A549 (cell line): ENCODE data around the gene PLXNC1. TPM values are rescaled to one million over a fixed set of nuclear protein-coding genes. Genes with fewer than 3 reads are reported as not detected.

Experiments used
- ATAC-seq, 2 experiments: fragments of 200-7000 bp in 1 of 2; fragments of >200 bp in 1 of 2; cut with Nextera tagmentation in 1 of 2; cut with Tn5 transposase in 1 of 2; 3 replicates each; pipeline versions ENCODE4 v1.8.0 to v1.9.1; 2018 to 2020; ENCODE audit warnings: mild to moderate bottlenecking in 1 of 2, moderate library complexity in 1 of 2
- CTCF ChIA-PET: fragments of 300-600 bp; sonication (Branson Sonifier 250); formaldehyde crosslinking; extraction: SDS; loops from one replicate; lab custom pipeline; 2021; ENCODE audit warnings: antibody characterized with exemption, inconsistent platforms; lab: Yijun Ruan, JAX
- POLR2A ChIA-PET: fragments of 350-600 bp; formaldehyde crosslinking; extraction: SDS; loops from one replicate; lab custom pipeline; 2021; ENCODE audit warnings: antibody characterized with exemption, inconsistent platforms; lab: Yijun Ruan, JAX
- DNase-seq, 2 experiments: peaks; one replicate each; pipeline versions ENCODE4 v3.0.0 to v3.0.0-alpha.2; 2011 to 2016; ENCODE audit warnings: low read depth in 1 of 2, low spot score in 1 of 2
- FAIRE-seq: peaks from 2 replicates; lab custom pipeline; 2011; peaks lifted over from hg19 to GRCh38; lab: Jason Lieb, UNC
- H3K27ac ChIP-seq, 2 experiments: fragments of >200 bp; sonication (Bioruptor Twin); formaldehyde crosslinking; 3 replicates each; pipeline ENCODE4 v1.5.1; 2016 to 2017
- H3K4me1 ChIP-seq: fragments of >200 bp; sonication (Bioruptor Twin); formaldehyde crosslinking; 3 replicates; pipeline ENCODE4 v1.6.1; 2016
- H3K4me2 ChIP-seq: fragments of >200 bp; sonication (Bioruptor Twin); formaldehyde crosslinking; 3 replicates; pipeline ENCODE4 v1.6.1; 2016
- H3K4me3 ChIP-seq: fragments of >200 bp; sonication (Bioruptor Twin); formaldehyde crosslinking; 3 replicates; pipeline ENCODE4 v1.5.1; 2016
- H3K9me3 ChIP-seq: fragments of >200 bp; sonication (Bioruptor Twin); formaldehyde crosslinking; 3 replicates; pipeline ENCODE4 v1.6.1; 2016
- BHLHE40 ChIP-seq: IDR thresholded peaks from 2 replicates; pipeline ENCODE4 v1.6.1; 2012; ENCODE audit warnings: low read depth, low read length, inconsistent platforms
- CHD2 ChIP-seq: fragments of 150-350 bp; IDR thresholded peaks from 2 replicates; pipeline ENCODE4 v1.6.1; 2014; ENCODE audit warnings: low read length; ENCODE audit not compliant: partially characterized antibody
- CHD4 ChIP-seq: fragments of 200-600 bp; sonication (generic); IDR thresholded peaks from 2 replicates; pipeline ENCODE4 v1.6.1; 2016; ENCODE audit warnings: antibody characterized with exemption, mild to moderate bottlenecking, borderline replicate concordance
- FOSB ChIP-seq: fragments of 250-450 bp; sonication (Bioruptor Pico); IDR thresholded peaks from 2 replicates; pipeline ENCODE4 v1.5.0; 2020; ENCODE audit warnings: mild to moderate bottlenecking, moderate library complexity
- FOSL2 ChIP-seq, 2 experiments: fragments of 450-650 bp in 1 of 2; fragments of >200 bp in 1 of 2; sonication (Bioruptor Twin) in 1 of 2; formaldehyde crosslinking; IDR thresholded peaks; 2 replicates each; pipeline versions ENCODE4 v1.5.0 to v1.6.1; 2016 to 2020; ENCODE audit warnings: mild to moderate bottlenecking in 1 of 2, moderate library complexity in 1 of 2
- HDAC2 ChIP-seq: fragments of 200-600 bp; sonication (generic); IDR thresholded peaks from 2 replicates; pipeline ENCODE4 v1.6.1; 2016
- HMGXB4 ChIP-seq: fragments of 250-450 bp; sonication (Bioruptor Pico); IDR thresholded peaks from 2 replicates; pipeline ENCODE4 v1.5.0; 2021; ENCODE audit warnings: mild to moderate bottlenecking, moderate library complexity, borderline replicate concordance
- HOXA7 ChIP-seq: fragments of 250-450 bp; sonication (Bioruptor Pico); IDR thresholded peaks from 2 replicates; pipeline ENCODE4 v1.5.0; 2020; ENCODE audit warnings: mild to moderate bottlenecking, moderate library complexity
- HOXB13 ChIP-seq: fragments of 250-450 bp; sonication (Bioruptor Pico); IDR thresholded peaks from 2 replicates; pipeline ENCODE4 v1.5.0; 2020; ENCODE audit warnings: low read depth, mild to moderate bottlenecking, moderate library complexity
- KDM5A ChIP-seq: fragments of 200-600 bp; sonication (generic); IDR thresholded peaks from 2 replicates; pipeline ENCODE4 v1.6.1; 2016; ENCODE audit warnings: antibody characterized with exemption, mild to moderate bottlenecking
- MAFK ChIP-seq: fragments of 450-650 bp; IDR thresholded peaks from 2 replicates; pipeline ENCODE4 v1.6.1; 2014; ENCODE audit not compliant: partially characterized antibody
- MAZ ChIP-seq: fragments of 150-350 bp; IDR thresholded peaks from 2 replicates; pipeline ENCODE4 v1.6.1; 2014; ENCODE audit warnings: antibody characterized with exemption, low read depth, low read length, borderline replicate concordance
- NPAS2 ChIP-seq: fragments of 250-450 bp; sonication (Bioruptor Pico); IDR thresholded peaks from 2 replicates; pipeline ENCODE4 v1.8.0; 2022; ENCODE audit warnings: mild to moderate bottlenecking, moderate library complexity, borderline replicate concordance
- NR3C1 ChIP-seq: fragments of >200 bp; sonication (Bioruptor Twin); formaldehyde crosslinking; IDR thresholded peaks from 3 replicates; pipeline ENCODE4 v1.6.1; 2017
- PHF8 ChIP-seq: fragments of 200-600 bp; sonication (generic); IDR thresholded peaks from 2 replicates; pipeline ENCODE4 v1.6.1; 2016; ENCODE audit warnings: low read depth, mild to moderate bottlenecking, antibody characterized with exemption, moderate library complexity, borderline replicate concordance
- RARB ChIP-seq: fragments of 250-450 bp; sonication (Bioruptor Pico); IDR thresholded peaks from 2 replicates; pipeline ENCODE4 v1.8.0; 2021; ENCODE audit warnings: mild to moderate bottlenecking, moderate library complexity
- RCOR1 ChIP-seq: fragments of 150-350 bp; IDR thresholded peaks from 2 replicates; pipeline ENCODE4 v1.6.1; 2014; ENCODE audit warnings: antibody characterized with exemption, low read length, low read depth
- SMC3 ChIP-seq: fragments of >200 bp; sonication (Bioruptor Twin); formaldehyde crosslinking; IDR thresholded peaks from 3 replicates; pipeline ENCODE4 v1.6.1; 2018; ENCODE audit warnings: inconsistent platforms
- SREBF2 ChIP-seq: fragments of 450-650 bp; IDR thresholded peaks from 2 replicates; pipeline ENCODE4 v1.6.1; 2014; ENCODE audit warnings: mild to moderate bottlenecking, moderate library complexity
- TFCP2L1 ChIP-seq: fragments of 250-450 bp; sonication (Bioruptor Pico); IDR thresholded peaks from 2 replicates; pipeline ENCODE4 v1.5.0; 2021; ENCODE audit warnings: mild to moderate bottlenecking
- ZFP36 ChIP-seq: fragments of 450-650 bp; IDR thresholded peaks from 2 replicates; pipeline ENCODE4 v1.6.1; 2014; ENCODE audit warnings: borderline replicate concordance; ENCODE audit not compliant: partially characterized antibody
- ZSCAN20 ChIP-seq: fragments of 250-450 bp; sonication (Bioruptor Pico); IDR thresholded peaks from 2 replicates; pipeline ENCODE4 v1.8.0; 2022; ENCODE audit warnings: mild to moderate bottlenecking, moderate library complexity
- WGBS: methylation state at CpG from one replicate; pipeline ENCODE4 v1.1.6; 2017; ENCODE audit errors: missing lambda C conversion rate; 5-methylcytosine and 5-hydroxymethylcytosine counted together
- polyA plus RNA-seq, 4 experiments: library from polyadenylated mRNA; depleted of rRNA in 3 of 4; stranded (reverse); fragments of >200 nt; fragmentation: RNase III in 1 of 4; extraction: RNeasy Plus Mini Kit Qiagen cat#74134 plus additional on column Dnase treatment in 1 of 4; gene quantifications; 2 replicates in 3 of 4; 3 replicates in 1 of 4; pipeline ENCODE4 v1.2.3, GENCODE V29; 2011 to 2017
- TF ChIP-seq, protein P1 (sequence below): fragments of 250-450 bp; sonication (Bioruptor Pico); IDR thresholded peaks from 2 replicates; pipeline ENCODE4 v1.5.0; 2020; ENCODE audit warnings: low read depth, mild to moderate bottlenecking, moderate library complexity
- TF ChIP-seq, protein P2 (sequence below): fragments of >200 bp; sonication (Bioruptor Twin); formaldehyde crosslinking; IDR thresholded peaks from 3 replicates; pipeline ENCODE4 v1.6.1; 2016
- TF ChIP-seq, protein P3 (sequence below): fragments of 200-600 bp; sonication (generic); IDR thresholded peaks from 2 replicates; pipeline ENCODE4 v1.6.1; 2016; ENCODE audit warnings: antibody characterized with exemption, mild to moderate bottlenecking, moderate library complexity

Gene PLXNC1
- polyA plus RNA-seq, 2 of the 4 experiments (the other 2 are of a cell fraction): 0.12 to 0.50 TPM

- TF ChIP-seq, protein P1, sequence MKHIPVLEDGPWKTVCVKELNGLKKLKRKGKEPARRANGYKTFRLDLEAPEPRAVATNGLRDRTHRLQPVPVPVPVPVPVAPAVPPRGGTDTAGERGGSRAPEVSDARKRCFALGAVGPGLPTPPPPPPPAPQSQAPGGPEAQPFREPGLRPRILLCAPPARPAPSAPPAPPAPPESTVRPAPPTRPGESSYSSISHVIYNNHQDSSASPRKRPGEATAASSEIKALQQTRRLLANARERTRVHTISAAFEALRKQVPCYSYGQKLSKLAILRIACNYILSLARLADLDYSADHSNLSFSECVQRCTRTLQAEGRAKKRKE (CRISPR knock-in tag): no peak
Observed at GRCh38 chr12:94277426-94278000, 129.1 kb downstream of the PLXNC1 start (continued).

DNA sequence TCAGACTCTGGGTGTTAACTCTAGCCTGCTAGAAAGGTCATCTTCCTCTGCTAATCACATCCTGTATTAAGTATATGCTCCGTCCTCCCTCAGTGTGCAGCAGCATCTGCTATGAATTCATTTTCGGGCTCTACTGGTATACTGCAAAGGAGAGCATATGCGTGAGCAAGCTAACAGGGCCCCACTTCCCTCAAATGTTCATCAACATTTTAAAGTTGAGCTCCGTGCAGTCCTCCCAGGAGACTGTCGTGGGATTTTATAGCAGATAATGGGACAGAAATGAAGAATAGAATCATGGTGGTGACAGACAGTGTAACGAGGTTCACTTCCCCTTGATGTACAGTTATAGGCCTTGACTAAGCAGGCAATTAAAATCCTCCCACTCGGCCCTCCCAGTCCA, 131.7 kb downstream of the PLXNC1 start:
- CTCF ChIA-PET: no interaction called here

GRCh38 chr12:94282675-94283074, 134.3 kb downstream of the PLXNC1 start:
- POLR2A ChIA-PET: no interaction called here
- Histone ChIP-seq H3K4me3 (no peak overlapping the region), H3K4me1 (no peaks in the 10 kb centered on the region), H3K4me2 (no peak overlapping the region), H3K27ac (no peak overlapping the region), H3K9me3 (no peaks in the 10 kb centered on the region)
- DNase-seq (no peak), FAIRE-seq (no peak)
- CTCF ChIA-PET: no interaction called here
- TF ChIP-seq MAZ (no peak), BHLHE40 (no peak), CHD4 (no peak), PHF8 (no peak), SREBF2 (no peak), HMGXB4 (no peak), ZFP36 (no peak), TFCP2L1 (no peak), ZSCAN20 (CRISPR knock-in tag) (no peak), RCOR1 (no peak), NR3C1 (no peak), FOSL2 (IDR thresholded peaks at IDR 0.05) (no peak), FOSL2 (CRISPR knock-in tag; IDR thresholded peaks at IDR 0.05) (no peak)
- TF ChIP-seq, protein P2, sequence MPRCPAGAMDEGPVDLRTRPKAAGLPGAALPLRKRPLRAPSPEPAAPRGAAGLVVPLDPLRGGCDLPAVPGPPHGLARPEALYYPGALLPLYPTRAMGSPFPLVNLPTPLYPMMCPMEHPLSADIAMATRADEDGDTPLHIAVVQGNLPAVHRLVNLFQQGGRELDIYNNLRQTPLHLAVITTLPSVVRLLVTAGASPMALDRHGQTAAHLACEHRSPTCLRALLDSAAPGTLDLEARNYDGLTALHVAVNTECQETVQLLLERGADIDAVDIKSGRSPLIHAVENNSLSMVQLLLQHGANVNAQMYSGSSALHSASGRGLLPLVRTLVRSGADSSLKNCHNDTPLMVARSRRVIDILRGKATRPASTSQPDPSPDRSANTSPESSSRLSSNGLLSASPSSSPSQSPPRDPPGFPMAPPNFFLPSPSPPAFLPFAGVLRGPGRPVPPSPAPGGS: no peak
- TF ChIP-seq, all 56 proteins: peak for 0
- no peak for ATAC-seq
- 76% methylated on average over 7 of the region's 7 CpGs for WGBS

More for the DNA sequence above, 131.7 kb downstream of the PLXNC1 start:
- Histone ChIP-seq H3K27ac (no peak overlapping the region), H3K4me1 (no peaks in the 10 kb centered on the region), H3K9me3 (no peaks in the 10 kb centered on the region), H3K4me2 (no peak overlapping the region), H3K4me3 (no peak overlapping the region)
- ATAC-seq (no peak), DNase-seq (no peak), FAIRE-seq (no peak)
- POLR2A ChIA-PET: no interaction called here
- TF ChIP-seq, protein P3, sequence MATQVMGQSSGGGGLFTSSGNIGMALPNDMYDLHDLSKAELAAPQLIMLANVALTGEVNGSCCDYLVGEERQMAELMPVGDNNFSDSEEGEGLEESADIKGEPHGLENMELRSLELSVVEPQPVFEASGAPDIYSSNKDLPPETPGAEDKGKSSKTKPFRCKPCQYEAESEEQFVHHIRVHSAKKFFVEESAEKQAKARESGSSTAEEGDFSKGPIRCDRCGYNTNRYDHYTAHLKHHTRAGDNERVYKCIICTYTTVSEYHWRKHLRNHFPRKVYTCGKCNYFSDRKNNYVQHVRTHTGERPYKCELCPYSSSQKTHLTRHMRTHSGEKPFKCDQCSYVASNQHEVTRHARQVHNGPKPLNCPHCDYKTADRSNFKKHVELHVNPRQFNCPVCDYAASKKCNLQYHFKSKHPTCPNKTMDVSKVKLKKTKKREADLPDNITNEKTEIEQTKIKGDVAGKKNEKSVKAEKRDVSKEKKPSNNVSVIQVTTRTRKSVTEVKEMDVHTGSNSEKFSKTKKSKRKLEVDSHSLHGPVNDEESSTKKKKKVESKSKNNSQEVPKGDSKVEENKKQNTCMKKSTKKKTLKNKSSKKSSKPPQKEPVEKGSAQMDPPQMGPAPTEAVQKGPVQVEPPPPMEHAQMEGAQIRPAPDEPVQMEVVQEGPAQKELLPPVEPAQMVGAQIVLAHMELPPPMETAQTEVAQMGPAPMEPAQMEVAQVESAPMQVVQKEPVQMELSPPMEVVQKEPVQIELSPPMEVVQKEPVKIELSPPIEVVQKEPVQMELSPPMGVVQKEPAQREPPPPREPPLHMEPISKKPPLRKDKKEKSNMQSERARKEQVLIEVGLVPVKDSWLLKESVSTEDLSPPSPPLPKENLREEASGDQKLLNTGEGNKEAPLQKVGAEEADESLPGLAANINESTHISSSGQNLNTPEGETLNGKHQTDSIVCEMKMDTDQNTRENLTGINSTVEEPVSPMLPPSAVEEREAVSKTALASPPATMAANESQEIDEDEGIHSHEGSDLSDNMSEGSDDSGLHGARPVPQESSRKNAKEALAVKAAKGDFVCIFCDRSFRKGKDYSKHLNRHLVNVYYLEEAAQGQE: no peak
- TF ChIP-seq MAFK (no peak), CHD2 (no peak), SMC3 (no peak), NPAS2 (CRISPR knock-in tag) (no peak), KDM5A (no peak), BHLHE40 (no peak), CHD4 (no peak), RCOR1 (no peak), HOXB13 (CRISPR knock-in tag) (no peak), HDAC2 (no peak), HOXA7 (CRISPR knock-in tag) (no peak), FOSB (no peak), RARB (CRISPR knock-in tag) (no peak)
- 67% methylated on average over 7 of the region's 7 CpGs for WGBS
